ENCODE data around the gene PCNT.

Gene PCNT

GRCh38 chr21:46295996-46296752 is 27.8 kb upstream of the PCNT start (continued):
- TF ChIP-seq ZNF670 (tag by site-specific recombination; IDR thresholded peaks at IDR 0.05; ENCODE audit: low read depth) (no peak), ZFP37 (tag by site-specific recombination; IDR thresholded peaks at IDR 0.05) (no peak), ZNF555 (tag by site-specific recombination; conservative IDR thresholded peaks at IDR 0.05) (no peak), RBAK (tag by site-specific recombination; IDR thresholded peaks at IDR 0.05) (no peak), EGR2 (tag by site-specific recombination; IDR thresholded peaks at IDR 0.05; ENCODE audit: low read depth) (peak; percentile 38; the same call in 1 of the 2 replicates), ZNF707 (tag by site-specific recombination; IDR thresholded peaks at IDR 0.05) (no peak), ZIC2 (tag by site-specific recombination; IDR thresholded peaks at IDR 0.05) (peak; percentile 14; the same call in 1 of the 2 replicates), ZNF529 (tag by site-specific recombination; IDR thresholded peaks at IDR 0.05; ENCODE audit: insufficient replicate concordance) (no peak), ZBTB8A (tag by site-specific recombination; IDR thresholded peaks at IDR 0.05) (no peak), ZNF585B (tag by site-specific recombination; IDR thresholded peaks at IDR 0.05) (no peak), ZFP69B (tag by site-specific recombination; IDR thresholded peaks at IDR 0.05) (no peak), ZNF626 (tag by site-specific recombination; IDR thresholded peaks at IDR 0.05) (no peak), ZNF138 (tag by site-specific recombination; IDR thresholded peaks at IDR 0.05; ENCODE audit: borderline replicate concordance) (no peak), OSR2 (tag by site-specific recombination; IDR thresholded peaks at IDR 0.05) (no peak), GLIS1 (tag by site-specific recombination; IDR thresholded peaks at IDR 0.05) (peak; percentile 88), ZNF76 (tag by site-specific recombination; IDR thresholded peaks at IDR 0.05; ENCODE audit: borderline replicate concordance, low read depth) (no peak), ZNF155 (tag by site-specific recombination; IDR thresholded peaks at IDR 0.05) (no peak)
- TF ChIP-seq, protein P1, sequence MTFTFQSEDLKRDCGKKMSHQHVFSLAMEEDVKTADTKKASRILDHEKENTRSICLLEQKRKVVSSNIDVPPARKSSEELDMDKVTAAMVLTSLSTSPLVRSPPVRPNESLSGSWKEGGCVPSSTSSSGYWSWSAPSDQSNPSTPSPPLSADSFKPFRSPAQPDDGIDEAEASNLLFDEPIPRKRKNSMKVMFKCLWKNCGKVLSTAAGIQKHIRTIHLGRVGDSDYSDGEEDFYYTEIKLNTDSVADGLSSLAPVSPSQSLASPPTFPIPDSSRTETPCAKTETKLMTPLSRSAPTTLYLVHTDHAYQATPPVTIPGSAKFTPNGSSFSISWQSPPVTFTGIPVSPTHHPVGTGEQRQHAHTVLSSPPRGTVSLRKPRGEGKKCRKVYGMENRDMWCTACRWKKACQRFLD (tag by site-specific recombination; IDR thresholded peaks at IDR 0.05), result no peak

DNA sequence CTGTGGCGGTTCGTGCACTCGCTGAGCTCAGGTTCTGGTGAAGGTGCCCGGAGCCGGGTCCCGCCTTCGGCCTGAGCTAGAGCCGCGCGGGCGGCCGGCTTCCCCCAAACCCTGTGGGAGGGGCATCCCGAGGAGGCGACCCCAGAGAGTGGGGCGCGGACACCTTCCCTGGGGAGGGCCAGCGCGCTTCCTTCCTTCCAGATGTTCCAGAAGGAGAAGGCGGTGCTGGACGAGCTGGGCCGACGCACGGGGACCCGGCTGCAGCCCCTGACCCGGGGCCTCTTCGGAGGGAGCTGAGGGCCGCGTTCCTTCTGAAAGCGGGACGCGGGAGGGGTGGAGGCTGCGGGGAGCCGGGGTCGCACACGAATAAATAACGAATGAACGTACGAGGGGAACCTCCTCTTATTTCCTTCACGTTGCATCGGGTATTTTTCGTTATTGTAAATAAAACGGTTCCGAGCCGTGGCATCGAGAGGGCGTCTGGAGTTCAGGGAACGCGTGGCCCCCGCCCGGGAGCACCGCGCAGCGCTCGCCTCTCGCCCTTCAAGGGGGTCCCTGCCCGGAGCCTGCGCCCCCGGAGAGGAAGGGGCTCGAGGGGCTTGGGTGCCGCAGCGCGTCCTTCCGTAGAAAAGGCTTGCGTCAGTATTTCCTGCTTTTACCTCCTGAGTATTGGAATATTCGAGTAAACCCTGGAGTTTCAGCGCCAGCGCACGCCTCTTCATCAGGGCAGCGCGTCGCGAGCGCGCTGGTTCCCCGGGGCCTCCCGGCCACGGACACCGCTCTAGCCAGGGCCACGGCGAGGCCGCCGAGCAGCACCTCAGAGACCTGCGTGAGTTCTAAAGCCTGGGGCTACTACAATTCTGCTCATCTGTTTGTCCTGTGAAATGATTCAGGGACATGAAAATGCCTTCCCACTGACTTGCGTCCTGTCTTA is 26.4 kb upstream of the PCNT start:
- POLR2A ChIA-PET, result interaction anchor here (1.0 kb wide), 1 partner anchor 12 kb away, joined by 8 read pairs; the partner anchor contains the start of genes MCM3AP and YBEY
- no peak overlapping the region for H3K4me3 ChIP-seq (ENCODE audit: low read depth, low read length)
- H3K36me3 ChIP-seq (ENCODE audit: control insufficient read depth in 2 of 2, insufficient read depth in 1 of 2, low read length in 2 of 2), result peaks cover 27 to 33% of the 10 kb centered on the region in 2 experiments
- CTCF ChIA-PET, result no interaction called here
- no peak for TF ChIP-seq ZNF624 (tag by site-specific recombination; IDR thresholded peaks at IDR 0.05)
- no peak for TF ChIP-seq GLI4 (tag by site-specific recombination; IDR thresholded peaks at IDR 0.05)
- peak; percentile 50; the same call in 1 of the 2 replicates for TF ChIP-seq ZBTB6 (tag by site-specific recombination; IDR thresholded peaks at IDR 0.05)
- TF ChIP-seq ZNF140 (tag by site-specific recombination; IDR thresholded peaks at IDR 0.05), result peak; percentile 92
- H3K4me1 ChIP-seq (ENCODE audit: control insufficient read depth, insufficient read depth, low read length), result no peaks in the 10 kb centered on the region; the same call in 1 of the 2 replicates
- no peak overlapping the region for H3K27ac ChIP-seq (ENCODE audit: extremely low read depth, low read depth, low read length)
- H3K9me3 ChIP-seq (ENCODE audit: control insufficient read depth, insufficient read depth, low read depth, low read length), result no peaks in the 10 kb centered on the region

All from HEK293 (cell line).